BLaER1 treated with 17β-estradiol and CSF1 and Interleukin-3, amounts not matched to agents 10 nM and 100 nM (cell line): ENCODE measurements around the gene ROR2.

Experiments used
- H3K27ac ChIP-seq, 11 experiments: shearing (Covaris generic); formaldehyde crosslinking; 2 replicates each; pipeline ENCODE4 v1.8.1; 2022
- H3K27me3 ChIP-seq, 11 experiments: shearing (Covaris generic); formaldehyde crosslinking; 2 replicates each; pipeline ENCODE4 v1.8.1; 2022
- H3K36me3 ChIP-seq, 11 experiments: shearing (Covaris generic); formaldehyde crosslinking; 2 replicates each; pipeline ENCODE4 v1.8.1; 2022
- H3K4me1 ChIP-seq, 10 experiments: shearing (Covaris generic); formaldehyde crosslinking; 2 replicates each; pipeline ENCODE4 v1.8.1; 2022
- H3K4me2 ChIP-seq, 11 experiments: shearing (Covaris generic); formaldehyde crosslinking; 2 replicates each; pipeline ENCODE4 v1.8.1; 2022
- H3K4me3 ChIP-seq, 10 experiments: shearing (Covaris generic); formaldehyde crosslinking; 2 replicates each; pipeline ENCODE4 v1.8.1; 2022
- H3K9ac ChIP-seq, 11 experiments: shearing (Covaris generic); formaldehyde crosslinking; 2 replicates each; pipeline ENCODE4 v1.8.1; 2022
- H3K9me3 ChIP-seq, 11 experiments: shearing (Covaris generic); formaldehyde crosslinking; replicated peaks in 1 of 11; 2 replicates each; pipeline ENCODE4 v1.8.1; 2022
- H4K20me1 ChIP-seq, 11 experiments: shearing (Covaris generic); formaldehyde crosslinking; 2 replicates each; pipeline ENCODE4 v1.8.1; 2022
- Cebpa-rat ChIP-seq, 11 experiments: shearing (Covaris generic); IDR thresholded peaks; 2 replicates each; pipeline ENCODE4 v1.8.1; 2022

ROR2 gene

GRCh38 chr9:91741522-91741921, 208.5 kb downstream of the ROR2 start:
- Histone ChIP-seq H3K27ac (no peak overlapping the region), H3K4me3 (no peak overlapping the region), H3K27me3 (no peaks in the 10 kb centered on the region), H3K4me1 (no peaks in the 10 kb centered on the region), H3K4me2 (no peak overlapping the region), H3K36me3 (no peaks in the 10 kb centered on the region), H3K9me3 (no peaks in the 10 kb centered on the region), H4K20me1 (no peaks in the 10 kb centered on the region), H3K9ac (no peak overlapping the region)
- no peak for TF ChIP-seq Cebpa-rat (IDR thresholded peaks at IDR 0.05)

DNA sequence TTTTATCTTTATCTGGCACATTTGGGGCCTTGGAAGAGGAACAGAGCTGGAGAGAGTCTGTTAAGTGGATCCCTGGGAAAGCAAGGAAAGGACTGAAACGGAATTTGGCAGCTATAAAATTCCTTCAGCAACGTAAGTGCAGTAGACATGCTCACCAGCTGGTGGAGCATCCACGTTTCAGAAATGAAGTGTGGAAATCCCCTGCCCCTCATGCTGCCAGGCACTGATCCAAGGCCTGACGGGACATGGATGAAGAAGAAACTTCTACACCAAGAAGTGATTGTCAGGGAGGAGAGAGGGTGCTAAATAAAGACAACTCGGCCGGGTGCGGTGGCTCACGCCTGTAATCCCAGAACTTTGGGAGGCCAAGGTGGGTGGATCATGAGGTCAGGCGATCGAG, 209.3 kb downstream of the ROR2 start:
- H3K36me3 ChIP-seq, result no peaks in the 10 kb centered on the region
- H3K9me3 ChIP-seq, result no peaks in the 10 kb centered on the region
- H3K27me3 ChIP-seq, result no peaks in the 10 kb centered on the region
- TF ChIP-seq Cebpa-rat (IDR thresholded peaks at IDR 0.05), result no peak
- H3K4me3 ChIP-seq, result no peak overlapping the region
- no peak overlapping the region for H3K4me2 ChIP-seq
- no peaks in the 10 kb centered on the region for H4K20me1 ChIP-seq
- no peaks in the 10 kb centered on the region for H3K4me1 ChIP-seq
- no peak overlapping the region for H3K27ac ChIP-seq
- no peak overlapping the region for H3K9ac ChIP-seq

- no peaks in the 10 kb centered on the region for H3K4me1 ChIP-seq
- H3K36me3 ChIP-seq, result no peaks in the 10 kb centered on the region
- H3K27ac ChIP-seq, result no peak overlapping the region
- no peaks in the 10 kb centered on the region for H3K27me3 ChIP-seq
- H3K4me3 ChIP-seq, result no peak overlapping the region
- H3K9ac ChIP-seq, result no peak overlapping the region
- no peaks in the 10 kb centered on the region for H4K20me1 ChIP-seq
- TF ChIP-seq Cebpa-rat (IDR thresholded peaks at IDR 0.05), result no peak
- H3K9me3 ChIP-seq, result no peaks in the 10 kb centered on the region
- no peak overlapping the region for H3K4me2 ChIP-seq
These were observed 213.0 kb downstream of the ROR2 start for GRCh38 chr9:91736898-91737601.

GRCh38 chr9:91736311-91736710, 213.7 kb downstream of the ROR2 start:
- no peak for TF ChIP-seq Cebpa-rat (IDR thresholded peaks at IDR 0.05)
- no peaks in the 10 kb centered on the region for H3K27me3 ChIP-seq
- no peaks in the 10 kb centered on the region for H3K4me1 ChIP-seq
- H3K27ac ChIP-seq, result no peak overlapping the region
- H3K9me3 ChIP-seq, result no peaks in the 10 kb centered on the region
- no peak overlapping the region for H3K4me2 ChIP-seq
- H4K20me1 ChIP-seq, result no peaks in the 10 kb centered on the region
- no peak overlapping the region for H3K4me3 ChIP-seq
- no peak overlapping the region for H3K9ac ChIP-seq
- H3K36me3 ChIP-seq, result no peaks in the 10 kb centered on the region

DNA sequence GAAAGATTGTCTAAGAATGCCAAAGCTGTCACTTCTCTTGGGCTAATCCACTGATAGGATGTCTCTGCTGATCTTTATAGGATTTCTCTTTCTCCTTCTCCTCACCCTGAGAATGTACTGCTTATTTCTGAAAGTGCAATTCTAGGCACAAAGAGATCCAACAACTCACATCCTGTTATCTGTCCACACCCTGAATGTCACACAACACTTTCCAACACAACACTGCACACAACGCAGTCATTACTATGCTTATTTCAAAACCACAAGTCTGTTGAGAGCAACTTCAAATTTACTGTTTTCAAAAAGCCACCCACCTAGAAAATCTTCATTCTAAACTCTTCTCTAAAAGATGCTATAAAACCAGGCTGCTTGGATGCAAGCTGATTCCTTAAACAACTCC, 215.0 kb downstream of the ROR2 start:
- Histone ChIP-seq H3K27me3 (no peaks in the 10 kb centered on the region), H4K20me1 (no peaks in the 10 kb centered on the region), H3K27ac (no peak overlapping the region), H3K9ac (no peak overlapping the region), H3K4me1 (no peaks in the 10 kb centered on the region), H3K9me3 (no peaks in the 10 kb centered on the region), H3K36me3 (no peaks in the 10 kb centered on the region), H3K4me3 (no peak overlapping the region), H3K4me2 (no peak overlapping the region)
- TF ChIP-seq Cebpa-rat (IDR thresholded peaks at IDR 0.05), result no peak

DNA sequence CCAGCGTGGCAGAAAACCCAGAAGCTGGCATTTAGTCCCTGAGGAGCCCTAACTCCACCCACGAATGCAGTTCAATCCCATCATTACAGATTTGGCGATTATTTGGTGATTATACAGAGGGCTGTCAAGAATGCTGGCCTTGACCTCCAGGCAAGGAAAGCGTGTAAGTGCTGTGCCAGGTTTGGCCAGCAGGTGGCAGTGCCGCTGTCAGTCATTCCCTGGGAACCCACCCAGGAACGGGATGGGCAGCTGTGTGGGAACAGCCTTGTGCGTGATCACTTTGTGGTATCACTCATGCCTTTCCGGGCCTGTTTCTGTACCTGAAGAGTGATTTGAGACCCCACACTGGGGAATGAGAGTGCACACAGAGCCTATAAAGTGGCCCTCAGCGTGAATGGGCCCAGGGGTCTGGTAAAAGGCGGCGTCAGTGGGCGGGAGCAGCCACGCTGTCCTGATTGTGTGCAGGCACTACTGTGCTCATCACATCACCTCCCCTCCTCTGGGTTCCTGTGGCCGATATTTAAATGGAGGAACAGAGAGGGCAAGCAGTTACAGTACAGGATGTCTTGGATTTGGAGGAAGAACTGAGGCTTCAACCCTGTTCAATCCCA, 215.6 kb downstream of the ROR2 start:
- TF ChIP-seq Cebpa-rat (IDR thresholded peaks at IDR 0.05), result no peak
- Histone ChIP-seq H3K9ac (no peak overlapping the region), H3K4me2 (no peak overlapping the region), H3K36me3 (no peaks in the 10 kb centered on the region), H3K9me3 (no peaks in the 10 kb centered on the region), H3K4me3 (no peak overlapping the region), H3K27ac (no peak overlapping the region), H3K4me1 (no peaks in the 10 kb centered on the region), H4K20me1 (no peaks in the 10 kb centered on the region), H3K27me3 (no peaks in the 10 kb centered on the region)

DNA sequence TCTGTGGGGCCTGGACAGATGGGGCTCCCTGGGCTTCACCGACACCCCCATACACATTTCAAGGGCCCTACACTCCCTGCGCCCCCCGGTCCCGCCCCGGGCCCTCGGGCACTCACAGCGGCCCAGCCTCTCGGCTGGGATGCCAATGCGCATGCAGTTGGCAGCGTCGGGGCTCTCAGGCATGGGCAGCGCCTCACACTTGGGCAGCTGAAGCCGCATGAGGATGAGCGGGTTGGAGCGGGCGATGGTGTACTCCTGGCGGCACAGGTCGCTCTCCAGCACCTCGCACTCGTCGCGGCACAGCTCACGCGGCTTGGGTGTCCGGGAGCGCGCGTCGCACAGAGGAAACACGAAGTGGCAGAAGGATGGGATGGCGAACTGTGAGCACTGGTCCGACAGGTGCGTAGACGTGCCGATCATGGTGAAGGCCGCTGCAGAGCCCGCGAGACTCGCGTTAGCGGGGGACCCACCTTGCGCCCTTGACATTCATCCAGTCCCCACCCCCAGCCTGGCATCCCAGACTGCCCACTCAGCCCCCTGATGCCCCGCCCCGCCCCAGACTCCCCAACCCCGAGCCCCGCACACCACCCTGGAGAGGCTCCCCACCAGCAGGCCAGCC, 216.9 kb downstream of the ROR2 start:
- Histone ChIP-seq H4K20me1 (no peaks in the 10 kb centered on the region), H3K4me1 (no peaks in the 10 kb centered on the region), H3K4me3 (no peak overlapping the region), H3K9me3 (no peaks in the 10 kb centered on the region), H3K9ac (no peak overlapping the region), H3K27me3 (no peaks in the 10 kb centered on the region), H3K36me3 (no peaks in the 10 kb centered on the region), H3K27ac (no peak overlapping the region), H3K4me2 (no peak overlapping the region)
- TF ChIP-seq Cebpa-rat (IDR thresholded peaks at IDR 0.05), result no peak

- Histone ChIP-seq H3K27me3 (no peaks in the 10 kb centered on the region), H3K27ac (no peak overlapping the region), H3K36me3 (no peaks in the 10 kb centered on the region), H3K4me3 (no peak overlapping the region), H3K4me2 (no peak overlapping the region), H3K4me1 (no peaks in the 10 kb centered on the region), H4K20me1 (no peaks in the 10 kb centered on the region), H3K9me3 (no peaks in the 10 kb centered on the region), H3K9ac (no peak overlapping the region)
- no peak for TF ChIP-seq Cebpa-rat (IDR thresholded peaks at IDR 0.05)
These were observed 217.6 kb downstream of the ROR2 start for GRCh38 chr9:91732187-91733005.

DNA sequence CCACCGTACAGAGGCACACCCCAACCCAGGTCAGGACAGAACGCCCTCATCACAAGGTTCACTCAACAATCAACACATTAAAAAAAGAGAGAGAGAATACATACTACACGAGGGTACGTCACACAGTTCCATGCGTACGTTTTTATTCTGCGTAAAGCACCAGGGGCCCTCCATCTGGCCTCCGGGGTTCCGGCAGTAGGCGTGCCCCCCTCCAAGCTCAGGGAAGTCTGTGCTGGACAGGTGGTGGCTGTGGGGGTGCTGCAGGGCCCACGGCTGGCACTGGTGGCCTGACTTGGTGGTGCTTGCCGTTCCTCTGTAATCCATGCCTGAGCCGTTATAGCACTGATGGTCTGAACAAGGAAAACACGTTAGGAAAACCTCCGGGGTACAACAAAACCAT, 219.2 kb downstream of the ROR2 start:
- Histone ChIP-seq H3K9ac (no peak overlapping the region), H3K36me3 (no peaks in the 10 kb centered on the region), H3K4me3 (no peak overlapping the region), H3K27ac (no peak overlapping the region), H3K27me3 (no peaks in the 10 kb centered on the region), H3K9me3 (no peaks in the 10 kb centered on the region), H3K4me1 (no peaks in the 10 kb centered on the region), H3K4me2 (no peak overlapping the region), H4K20me1 (no peaks in the 10 kb centered on the region)
- TF ChIP-seq Cebpa-rat (IDR thresholded peaks at IDR 0.05), result no peak
